ENCODE results near the gene LIF. TPM values are rescaled to one million over a fixed set of nuclear protein-coding genes. Genes with fewer than 3 reads are reported as not detected.
A peak's percentile ranks its signal among the peaks of the same experiment; 100 is the strongest.

The LIF gene
- total RNA-seq, 1 experiment from 2014 or later: 0.59 TPM

GRCh38 chr22:30287648-30288418, 41.3 kb upstream of the LIF start:
- peak; percentile 97 for DNase-seq
- no peaks in the 10 kb centered on the region; the same call in 1 of the 2 replicates for H3K36me3 ChIP-seq (replicated peaks; ENCODE audit: control insufficient read depth, insufficient read depth, low read length)
- H3K27me3 ChIP-seq (ENCODE audit: control insufficient read depth, insufficient read depth, low read length): peaks cover 6% of the 10 kb centered on the region; the same call in 1 of the 2 replicates

DNA sequence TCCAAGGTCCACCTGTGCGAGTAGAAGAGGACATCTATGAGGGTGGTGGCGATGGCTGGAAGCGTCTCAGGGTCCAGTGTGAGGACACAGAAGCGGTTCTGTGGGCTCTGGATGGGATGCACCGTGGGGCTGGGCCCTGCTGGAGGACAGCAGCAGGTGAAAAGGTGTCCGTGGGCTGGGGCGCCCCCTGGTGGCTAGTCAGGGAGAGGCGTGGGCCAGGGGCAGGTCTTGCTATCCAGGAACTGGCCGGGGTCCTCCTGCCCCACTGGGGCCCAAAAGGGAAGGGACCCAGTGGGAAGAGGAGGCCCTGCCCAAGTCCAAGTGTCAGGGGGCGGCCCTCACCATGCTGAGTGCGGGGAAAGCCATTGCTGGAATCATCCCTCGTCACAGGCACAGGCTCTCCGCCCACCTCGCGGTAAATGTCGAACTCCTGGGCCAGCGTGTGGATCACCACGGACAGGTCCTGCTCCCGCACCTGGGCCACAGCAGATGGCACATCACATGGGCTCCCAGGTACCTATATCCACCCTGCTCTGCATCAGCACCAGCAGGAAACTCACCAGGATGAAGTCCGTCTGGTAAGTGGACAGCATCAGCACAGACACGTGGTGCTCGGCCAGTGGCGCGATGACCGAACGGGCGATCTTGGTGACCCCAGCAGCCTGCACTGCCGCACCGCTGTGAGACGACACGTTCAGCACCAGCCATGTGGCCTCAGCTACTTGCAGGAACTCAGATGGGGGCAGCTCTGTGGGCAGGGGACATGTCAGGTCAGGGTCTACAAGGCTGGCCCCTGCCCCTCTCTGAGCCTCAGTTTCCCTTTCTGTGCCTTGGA, 40.5 kb upstream of the LIF start:
- peak; percentile 96 for DNase-seq
- peaks cover 6% of the 10 kb centered on the region; the same call in 1 of the 2 replicates for H3K27me3 ChIP-seq (ENCODE audit: control insufficient read depth, insufficient read depth, low read length)
- H3K4me3 ChIP-seq (ENCODE audit: insufficient read depth, low read depth, low read length): no peak overlapping the region
- H3K36me3 ChIP-seq (replicated peaks; ENCODE audit: control insufficient read depth, insufficient read depth, low read length): no peaks in the 10 kb centered on the region

More at GRCh38 chr22:30287648-30288418, 41.3 kb upstream of the LIF start:
- H3K4me3 ChIP-seq (ENCODE audit: insufficient read depth, low read depth, low read length): no peak overlapping the region

DNA sequence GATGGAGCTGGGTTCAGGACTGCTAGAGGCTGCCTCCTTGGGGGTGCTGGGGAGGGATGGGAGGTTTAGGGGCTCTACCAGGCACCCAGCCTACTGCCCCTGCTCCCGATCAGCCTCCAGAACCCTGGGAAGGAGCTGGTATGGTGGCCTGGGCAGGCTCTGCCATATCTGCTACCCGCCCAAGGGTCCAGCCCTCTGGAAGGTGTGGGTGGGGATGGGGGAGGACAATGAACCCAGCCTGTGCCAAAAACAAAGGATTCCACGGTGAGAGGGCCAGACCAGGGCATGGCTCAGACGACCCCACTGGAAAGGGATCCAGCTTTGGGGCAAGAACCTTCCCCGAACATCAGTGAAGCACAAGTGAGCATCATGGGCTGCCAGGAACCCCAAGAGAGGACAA, 39.8 kb upstream of the LIF start:
- DNase-seq: no peak
- no peaks in the 10 kb centered on the region for H3K36me3 ChIP-seq (replicated peaks; ENCODE audit: control insufficient read depth, insufficient read depth, low read length)
- peaks cover 6% of the 10 kb centered on the region; the same call in 1 of the 2 replicates for H3K27me3 ChIP-seq (ENCODE audit: control insufficient read depth, insufficient read depth, low read length)
- H3K4me3 ChIP-seq (ENCODE audit: insufficient read depth, low read depth, low read length): no peak overlapping the region

DNA sequence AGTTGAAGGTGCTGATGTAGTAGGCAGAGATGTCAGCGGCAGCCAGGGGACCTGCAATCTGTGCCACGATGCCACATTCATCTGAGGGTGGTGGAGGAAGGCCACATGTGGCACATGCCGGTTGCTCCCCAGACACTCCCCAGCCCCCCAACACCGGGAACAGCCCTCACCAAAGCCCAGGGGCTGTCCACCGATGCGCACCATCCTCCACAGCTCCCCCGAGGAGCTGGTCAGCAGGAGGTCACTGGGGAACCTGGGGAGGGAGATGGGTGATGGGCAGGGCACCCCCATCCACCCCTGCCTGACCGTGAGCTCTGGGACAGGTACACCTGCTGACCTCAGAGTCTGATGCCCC, 39.3 kb upstream of the LIF start:
- DNase-seq: no peak
- Histone ChIP-seq H3K36me3 (replicated peaks; ENCODE audit: control insufficient read depth, insufficient read depth, low read length) (no peaks in the 10 kb centered on the region), H3K27me3 (ENCODE audit: control insufficient read depth, insufficient read depth, low read length) (peaks cover 6% of the 10 kb centered on the region; the same call in 1 of the 2 replicates), H3K4me3 (ENCODE audit: insufficient read depth, low read depth, low read length) (no peak overlapping the region)

DNA sequence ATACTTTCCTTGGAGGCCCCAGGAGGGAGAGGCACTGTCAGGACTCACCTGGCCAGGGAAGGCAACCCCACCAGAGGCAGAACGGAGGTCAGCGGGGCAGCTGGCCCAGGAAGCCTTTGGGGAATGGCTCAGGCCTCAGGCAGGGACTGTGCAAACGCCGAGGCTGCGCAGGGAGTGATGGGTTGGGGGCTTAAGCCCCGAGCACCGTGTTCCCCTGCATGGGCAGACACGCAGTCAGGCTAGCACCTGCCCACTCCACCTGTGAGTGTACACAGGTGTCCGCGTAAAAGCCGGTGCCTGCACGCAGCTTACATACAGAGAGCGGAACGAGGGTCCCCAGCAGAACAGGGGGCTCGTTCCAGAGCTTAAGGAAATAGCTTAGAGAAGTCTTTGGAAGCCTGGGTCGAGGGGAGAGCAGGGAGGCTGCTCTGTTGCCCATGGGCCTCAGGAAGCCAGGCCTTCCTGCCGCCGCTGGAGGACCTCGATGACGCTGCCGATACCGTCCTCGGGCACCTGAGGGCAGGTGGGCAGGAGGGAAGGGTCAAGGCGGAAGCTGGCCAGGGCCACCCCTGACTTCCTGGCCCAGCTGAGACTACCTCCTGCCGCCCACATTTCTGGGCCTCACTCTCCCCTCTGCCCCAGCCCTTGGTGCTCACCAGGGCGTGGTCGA, 38.8 kb upstream of the LIF start:
- no peak overlapping the region for H3K4me3 ChIP-seq (ENCODE audit: insufficient read depth, low read depth, low read length)
- peaks cover 6% of the 10 kb centered on the region; the same call in 1 of the 2 replicates for H3K27me3 ChIP-seq (ENCODE audit: control insufficient read depth, insufficient read depth, low read length)
- no peaks in the 10 kb centered on the region for H3K36me3 ChIP-seq (replicated peaks; ENCODE audit: control insufficient read depth, insufficient read depth, low read length)
- no peak for DNase-seq

DNA sequence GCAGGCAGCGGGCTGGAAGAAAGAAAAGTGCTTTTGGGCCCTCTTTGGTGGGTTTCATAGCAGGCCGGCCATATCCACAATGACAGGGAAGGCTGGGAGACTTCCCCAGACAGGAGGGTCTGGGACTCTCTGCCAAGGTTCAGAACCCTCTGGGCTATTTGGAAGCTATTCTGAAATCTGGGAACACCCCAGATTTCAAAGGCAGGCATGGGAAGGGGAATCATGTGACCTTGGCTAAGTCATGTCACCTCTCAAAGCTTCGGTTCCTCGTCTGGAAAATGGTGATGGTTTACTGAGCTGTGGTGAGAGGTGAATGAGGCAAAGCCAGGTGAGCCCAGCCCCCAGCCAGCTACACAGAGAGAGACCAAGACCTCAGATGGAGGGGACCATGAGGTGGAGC, 38.1 kb upstream of the LIF start:
- DNase-seq: no peak

GRCh38 chr22:30284172-30284571, 37.6 kb upstream of the LIF start:
- H3K36me3 ChIP-seq (replicated peaks; ENCODE audit: control insufficient read depth, insufficient read depth, low read length): no peaks in the 10 kb centered on the region
- H3K4me3 ChIP-seq (ENCODE audit: insufficient read depth, low read depth, low read length): no peak overlapping the region
- no peak for DNase-seq
- H3K27me3 ChIP-seq (ENCODE audit: control insufficient read depth, insufficient read depth, low read length): peaks cover 6% of the 10 kb centered on the region; the same call in 1 of the 2 replicates

More for the DNA sequence above, 38.1 kb upstream of the LIF start:
- peaks cover 6% of the 10 kb centered on the region; the same call in 1 of the 2 replicates for H3K27me3 ChIP-seq (ENCODE audit: control insufficient read depth, insufficient read depth, low read length)
- no peaks in the 10 kb centered on the region for H3K36me3 ChIP-seq (replicated peaks; ENCODE audit: control insufficient read depth, insufficient read depth, low read length)
- no peak overlapping the region for H3K4me3 ChIP-seq (ENCODE audit: insufficient read depth, low read depth, low read length)

DNA sequence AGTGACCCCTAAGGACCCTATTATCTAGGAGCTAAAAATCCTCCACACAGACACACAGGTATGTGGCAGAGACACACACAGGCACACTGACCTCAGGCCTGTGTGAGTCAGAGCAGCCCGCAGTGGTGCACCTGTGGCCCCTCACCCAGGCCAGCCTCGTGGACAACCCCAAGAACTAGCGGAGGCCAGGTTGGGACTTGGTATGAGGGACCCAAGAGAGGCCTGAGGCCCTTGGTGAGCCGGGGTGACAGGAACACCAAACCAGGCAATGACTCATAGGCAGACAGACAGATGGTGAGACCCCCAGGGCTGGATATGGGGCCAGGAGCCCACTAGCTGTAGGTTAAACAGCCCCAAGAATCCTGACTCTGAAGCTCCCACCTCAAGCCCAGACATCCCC, 36.8 kb upstream of the LIF start:
- no peak overlapping the region for H3K4me3 ChIP-seq (ENCODE audit: insufficient read depth, low read depth, low read length)

DNA sequence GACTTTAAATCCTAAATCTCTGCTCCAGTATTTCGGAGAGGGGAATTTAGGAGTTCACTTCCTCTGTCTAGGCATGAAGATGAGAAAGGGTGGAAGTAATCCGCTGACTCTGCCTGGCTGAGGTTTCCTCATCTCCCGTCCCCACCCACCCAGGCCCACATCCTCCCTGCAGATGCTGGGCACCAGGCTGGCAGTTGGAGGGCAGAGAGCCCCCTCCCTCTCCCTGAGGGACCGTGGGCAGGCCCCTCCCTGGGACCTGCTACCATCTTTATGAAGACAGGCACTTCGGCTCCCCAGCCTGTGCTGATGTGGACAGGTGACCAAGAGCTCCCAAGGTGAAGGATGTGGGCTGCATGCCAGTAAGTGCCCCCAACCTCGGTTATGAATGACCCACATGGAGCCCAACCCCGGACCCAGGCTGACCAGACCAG, 36.1 kb upstream of the LIF start:
- no peak for DNase-seq
- Histone ChIP-seq H3K27me3 (ENCODE audit: control insufficient read depth, insufficient read depth, low read length) (no peaks in the 10 kb centered on the region), H3K36me3 (replicated peaks; ENCODE audit: control insufficient read depth, insufficient read depth, low read length) (no peaks in the 10 kb centered on the region), H3K4me3 (ENCODE audit: insufficient read depth, low read depth, low read length) (no peak overlapping the region)

More for the DNA sequence above, 36.8 kb upstream of the LIF start:
- DNase-seq: no peak
- Histone ChIP-seq H3K27me3 (ENCODE audit: control insufficient read depth, insufficient read depth, low read length) (no peaks in the 10 kb centered on the region; the same call in 1 of the 2 replicates), H3K36me3 (replicated peaks; ENCODE audit: control insufficient read depth, insufficient read depth, low read length) (no peaks in the 10 kb centered on the region)

DNA sequence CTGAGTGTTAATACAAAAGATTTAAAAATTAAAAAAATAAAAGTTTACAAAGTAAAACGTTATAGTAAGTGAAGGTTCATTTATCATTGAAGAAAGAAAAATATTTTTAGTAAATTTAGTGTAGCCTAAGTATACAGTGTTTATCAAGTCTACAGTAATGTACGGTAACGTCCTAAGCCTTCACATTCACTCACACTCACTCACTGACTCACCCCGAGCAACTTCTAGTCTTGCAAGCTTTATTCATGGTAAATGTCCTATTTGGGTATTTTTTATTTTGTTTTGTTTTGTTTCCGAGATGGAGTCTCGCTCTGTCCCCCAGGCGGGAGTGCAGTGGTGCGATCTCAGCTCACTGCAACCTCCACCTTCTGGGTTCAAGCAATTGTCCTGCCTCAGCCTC, 33.9 kb upstream of the LIF start:
- H3K27me3 ChIP-seq (ENCODE audit: control insufficient read depth, insufficient read depth, low read length): no peaks in the 10 kb centered on the region
- H3K36me3 ChIP-seq (replicated peaks; ENCODE audit: control insufficient read depth, insufficient read depth, low read length): no peaks in the 10 kb centered on the region
- no peak overlapping the region for H3K4me3 ChIP-seq (ENCODE audit: insufficient read depth, low read depth, low read length)
- no peak for DNase-seq

- H3K36me3 ChIP-seq (replicated peaks; ENCODE audit: control insufficient read depth, insufficient read depth, low read length): no peaks in the 10 kb centered on the region
- H3K4me3 ChIP-seq (ENCODE audit: insufficient read depth, low read depth, low read length): no peak overlapping the region
- no peaks in the 10 kb centered on the region for H3K27me3 ChIP-seq (ENCODE audit: control insufficient read depth, insufficient read depth, low read length)
- DNase-seq: no peak
Observed at GRCh38 chr22:30279932-30280331, 33.4 kb upstream of the LIF start.

DNA sequence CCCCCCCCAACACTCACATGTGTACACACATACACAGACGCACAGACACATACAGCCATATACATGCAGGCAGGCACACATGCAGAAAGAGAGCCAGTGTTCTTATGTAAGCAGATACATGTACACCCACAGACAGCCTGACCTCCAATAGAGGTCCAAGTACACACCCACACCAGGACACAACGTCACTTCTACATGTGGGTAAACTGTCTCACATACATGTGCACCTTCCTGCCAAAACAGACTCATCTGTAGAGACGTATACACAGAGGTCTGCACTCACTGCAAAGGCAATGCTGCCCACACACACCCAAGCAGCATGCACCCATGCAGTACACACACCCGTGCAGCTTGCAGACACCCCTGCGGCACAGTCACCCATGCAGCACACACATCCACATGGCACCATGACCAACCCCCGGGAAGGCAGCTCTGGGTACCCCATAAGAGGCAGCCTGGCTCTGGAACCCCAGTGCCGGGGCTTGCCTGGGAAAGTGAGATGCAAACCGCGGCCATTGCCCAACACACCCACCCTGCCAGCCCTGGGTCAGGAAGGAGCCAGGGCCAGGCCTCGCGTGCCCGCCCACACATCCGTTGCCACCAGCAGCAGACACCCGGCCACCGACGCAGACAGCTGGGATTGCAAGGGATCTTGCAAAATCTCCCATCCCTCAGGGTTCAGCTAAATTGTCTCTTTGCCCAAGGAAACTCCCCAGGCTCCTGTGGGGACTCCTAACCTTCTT, 32.7 kb upstream of the LIF start:
- no peaks in the 10 kb centered on the region for H3K36me3 ChIP-seq (replicated peaks; ENCODE audit: control insufficient read depth, insufficient read depth, low read length)
- H3K27me3 ChIP-seq (ENCODE audit: control insufficient read depth, insufficient read depth, low read length): no peaks in the 10 kb centered on the region
- no peak for DNase-seq
- no peak overlapping the region for H3K4me3 ChIP-seq (ENCODE audit: insufficient read depth, low read depth, low read length)

DNA sequence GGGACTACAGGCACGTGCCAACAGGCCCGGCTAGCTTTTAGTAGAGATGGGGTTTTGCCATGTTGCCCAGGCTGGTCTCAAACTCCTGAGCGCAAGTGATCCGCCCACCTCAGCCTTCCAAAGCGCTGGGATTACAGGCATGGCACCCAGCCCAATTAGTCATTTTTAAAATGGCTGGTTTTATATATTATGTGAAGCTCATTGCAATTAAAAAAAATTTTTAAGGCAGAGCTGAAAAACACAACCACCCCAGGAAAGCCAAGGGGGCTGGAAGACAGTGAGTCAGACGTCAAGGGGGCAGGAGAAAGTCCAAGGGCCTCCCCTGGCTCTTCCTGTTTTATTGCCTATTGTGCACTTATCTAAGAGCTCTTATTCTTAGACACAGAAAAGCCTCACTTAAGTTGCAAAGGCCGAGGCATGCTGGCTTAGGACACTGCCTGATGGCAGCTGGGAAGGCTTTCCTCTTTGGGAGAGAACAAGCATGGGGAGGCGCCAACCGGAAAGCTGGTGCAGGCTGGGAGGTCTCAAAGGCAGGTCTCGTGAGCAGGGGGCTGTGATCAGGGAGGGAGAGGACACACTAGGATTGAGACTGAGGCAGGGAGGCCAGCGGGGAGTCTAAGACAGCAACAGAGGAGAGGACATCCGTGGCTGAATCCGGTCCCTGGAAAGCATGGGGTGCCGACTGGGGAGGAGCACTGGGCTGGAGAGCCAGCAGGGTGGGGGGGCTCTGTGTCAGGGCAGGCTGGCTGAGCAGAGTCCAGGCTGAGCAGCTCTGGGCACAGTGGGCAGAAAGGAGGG, 31.2 kb upstream of the LIF start:
- DNase-seq: peak; percentile 52
- no peaks in the 10 kb centered on the region for H3K27me3 ChIP-seq (ENCODE audit: control insufficient read depth, insufficient read depth, low read length)
- no peak overlapping the region for H3K4me3 ChIP-seq (ENCODE audit: insufficient read depth, low read depth, low read length)
- no peaks in the 10 kb centered on the region for H3K36me3 ChIP-seq (replicated peaks; ENCODE audit: control insufficient read depth, insufficient read depth, low read length)
